IMR-90 (cell line): ENCODE measurements around the gene MEOX2. TPM values are rescaled to one million over a fixed set of nuclear protein-coding genes. Genes with fewer than 3 reads are reported as not detected.

ENCODE experiments used
- ATAC-seq: fragments of 200-7000 bp; cut with Tn5 transposase; 2 replicates; pipeline ENCODE4 v1.9.1; 2020; ENCODE audit warnings: low read depth, mild to moderate bottlenecking, moderate library complexity
- BruUV-seq: library from RNA; stranded (reverse); fragments of 400-500 nt; replicated peaks from 2 replicates; lab custom pipeline; 2021; lab: Mats Ljungman, UMichigan
- CTCF ChIA-PET: fragments of 300-600 bp; formaldehyde crosslinking; extraction: SDS; loops from one replicate; lab custom pipeline; 2021; ENCODE audit warnings: antibody characterized with exemption; lab: Yijun Ruan, JAX
- POLR2A ChIA-PET: fragments of 300-600 bp; sonication (Branson Sonifier 250); formaldehyde crosslinking; loops from one replicate; lab custom pipeline; 2022; ENCODE audit warnings: antibody characterized with exemption; ENCODE audit not compliant: unreplicated experiment; lab: Charles Lee
- DNase-seq: peaks from one replicate; pipeline ENCODE4 v3.0.0; 2013
- H2AFZ ChIP-seq: replicated peaks from 2 replicates; pipeline ENCODE3; 2013; ENCODE audit warnings: low read length, mild to moderate bottlenecking; ENCODE audit not compliant: poor library complexity
- H2AK5ac ChIP-seq: 2 replicates; pipeline ENCODE4 v1.6.1; 2013; ENCODE audit warnings: low read depth, low read length, inconsistent platforms
- H2AK9ac ChIP-seq: replicated peaks from 2 replicates; pipeline ENCODE3; 2013; ENCODE audit warnings: mild to moderate bottlenecking, low read depth, low read length, moderate library complexity; ENCODE audit not compliant: poor library complexity
- H2BK120ac ChIP-seq: 2 replicates; pipeline ENCODE4 v1.6.1; 2013; ENCODE audit warnings: low read depth, low read length, inconsistent platforms
- H2BK15ac ChIP-seq: 3 replicates; pipeline ENCODE4 v1.6.1; 2013; ENCODE audit warnings: low read depth, low read length, inconsistent platforms
- H2BK20ac ChIP-seq: 2 replicates; pipeline ENCODE4 v1.6.1; 2013; ENCODE audit warnings: low read depth, mild to moderate bottlenecking, inconsistent platforms, low read length, moderate library complexity
- H2BK5ac ChIP-seq: 2 replicates; pipeline ENCODE4 v1.6.1; 2013; ENCODE audit warnings: mild to moderate bottlenecking, low read depth, low read length, inconsistent platforms; ENCODE audit not compliant: poor library complexity, severe bottlenecking
- H3K14ac ChIP-seq: replicated peaks from 2 replicates; pipeline ENCODE4 v1.6.1; 2013; ENCODE audit warnings: low read depth, low read length, inconsistent platforms
- H3K18ac ChIP-seq: 2 replicates; pipeline ENCODE4 v1.6.1; 2013; ENCODE audit warnings: low read depth, low read length, control low read depth
- H3K23ac ChIP-seq: 2 replicates; pipeline ENCODE4 v1.6.1; 2013; ENCODE audit warnings: low read depth, low read length, inconsistent platforms
- H3K27ac ChIP-seq: 2 replicates; pipeline ENCODE4 v1.5.1; 2013; ENCODE audit warnings: mild to moderate bottlenecking, control low read depth, low read length; ENCODE audit not compliant: insufficient read depth
- H3K27me3 ChIP-seq: 2 replicates; pipeline ENCODE4 v1.6.1; 2013; ENCODE audit warnings: low read length; ENCODE audit not compliant: control insufficient read depth, insufficient read depth
- H3K36me3 ChIP-seq: 2 replicates; pipeline ENCODE4 v1.6.1; 2013; ENCODE audit warnings: low read length, mixed read lengths; ENCODE audit not compliant: control insufficient read depth, insufficient read depth
- H3K4ac ChIP-seq: 2 replicates; pipeline ENCODE4 v1.6.1; 2013; ENCODE audit warnings: low read depth, low read length, inconsistent platforms
- H3K4me1 ChIP-seq: 2 replicates; pipeline ENCODE4 v1.6.1; 2013; ENCODE audit warnings: low read length, mixed read lengths; ENCODE audit not compliant: control insufficient read depth, insufficient read depth
- H3K4me2 ChIP-seq: 2 replicates; pipeline ENCODE4 v1.6.1; 2013; ENCODE audit warnings: low read depth, mild to moderate bottlenecking, control low read depth, low read length, moderate library complexity
- H3K4me3 ChIP-seq: 2 replicates; pipeline ENCODE4 v1.5.1; 2013; ENCODE audit warnings: low read depth, mild to moderate bottlenecking, control low read depth, low read length, moderate library complexity; ENCODE audit not compliant: insufficient read depth
- H3K56ac ChIP-seq: 2 replicates; pipeline ENCODE4 v1.6.1; 2013; ENCODE audit warnings: low read length, inconsistent platforms; ENCODE audit not compliant: insufficient read depth; ENCODE audit errors: extremely low read depth
- H3K79me1 ChIP-seq, 2 experiments: 2 replicates each; pipeline ENCODE4 v1.6.1; 2013; ENCODE audit warnings: low read length in 2 of 2, inconsistent platforms in 1 of 2, low read depth in 1 of 2
- H3K9ac ChIP-seq: 2 replicates; pipeline ENCODE4 v1.6.1; 2013; ENCODE audit warnings: low read depth, low read length, control low read depth
- H3K9me1 ChIP-seq: 2 replicates; pipeline ENCODE4 v1.6.1; 2013; ENCODE audit warnings: low read length, inconsistent platforms; ENCODE audit not compliant: insufficient read depth
- H3K9me3 ChIP-seq: 2 replicates; pipeline ENCODE4 v1.6.1; 2013; ENCODE audit warnings: low read length; ENCODE audit not compliant: control insufficient read depth, insufficient read depth
- H4K20me1 ChIP-seq: 2 replicates; pipeline ENCODE4 v1.6.1; 2013; ENCODE audit warnings: low read length, inconsistent platforms; ENCODE audit not compliant: insufficient read depth
- H4K5ac ChIP-seq: 2 replicates; pipeline ENCODE4 v1.6.1; 2013; ENCODE audit warnings: mild to moderate bottlenecking, low read depth, low read length, control low read depth
- H4K8ac ChIP-seq, 2 experiments: 2 replicates each; pipeline ENCODE4 v1.6.1; 2013; ENCODE audit warnings: low read depth in 2 of 2, low read length in 2 of 2, control low read depth in 1 of 2, inconsistent platforms in 1 of 2
- H4K91ac ChIP-seq: 2 replicates; pipeline ENCODE4 v1.6.1; 2013; ENCODE audit warnings: low read depth, low read length, inconsistent platforms; ENCODE audit not compliant: insufficient read depth
- BHLHE40 ChIP-seq: fragments of 150-350 bp; IDR thresholded peaks from 2 replicates; pipeline ENCODE4 v1.6.1; 2016; ENCODE audit warnings: mild to moderate bottlenecking, low read depth, low read length
- CEBPB ChIP-seq: IDR thresholded peaks from 2 replicates; pipeline ENCODE4 v1.6.1; 2012; ENCODE audit warnings: low read depth, low read length, improper control_type of control experiment
- CHD1 ChIP-seq: IDR thresholded peaks from 2 replicates; pipeline ENCODE4 v1.6.1; 2012; ENCODE audit warnings: low read depth, low read length, improper control_type of control experiment
- FOS ChIP-seq: fragments of 150-350 bp; IDR thresholded peaks from 2 replicates; pipeline ENCODE4 v1.6.1; 2016; ENCODE audit warnings: low read depth, low read length
- MAFK ChIP-seq: IDR thresholded peaks from 2 replicates; pipeline ENCODE4 v1.6.1; 2012; ENCODE audit warnings: low read depth, low read length, improper control_type of control experiment
- MAZ ChIP-seq: IDR thresholded peaks from 2 replicates; pipeline ENCODE4 v1.6.1; 2012; ENCODE audit warnings: low read depth, mild to moderate bottlenecking, low read length, improper control_type of control experiment, moderate library complexity, borderline replicate concordance
- MXI1 ChIP-seq: IDR thresholded peaks from 2 replicates; pipeline ENCODE4 v1.6.1; 2012; ENCODE audit warnings: low read depth, mild to moderate bottlenecking, low read length, moderate library complexity, borderline replicate concordance
- NFE2L2 ChIP-seq: fragments of 150-350 bp; IDR thresholded peaks from 2 replicates; pipeline ENCODE4 v1.6.1; 2016; ENCODE audit warnings: low read depth, mild to moderate bottlenecking, low read length
- POLR2A ChIP-seq: IDR thresholded peaks from 2 replicates; pipeline ENCODE4 v1.6.1; 2012; ENCODE audit warnings: mild to moderate bottlenecking, low read depth, low read length
- RAD21 ChIP-seq: IDR thresholded peaks from 2 replicates; pipeline ENCODE4 v1.6.1; 2012; ENCODE audit warnings: low read length, improper control_type of control experiment
- RCOR1 ChIP-seq: IDR thresholded peaks from 2 replicates; pipeline ENCODE4 v1.6.1; 2012; ENCODE audit warnings: mild to moderate bottlenecking, low read length, improper control_type of control experiment; ENCODE audit not compliant: insufficient replicate concordance
- RFX5 ChIP-seq: IDR thresholded peaks from 2 replicates; pipeline ENCODE4 v1.8.0; 2012; ENCODE audit warnings: low read depth, mild to moderate bottlenecking, low read length, moderate library complexity
- SMC3 ChIP-seq: fragments of 150-350 bp; IDR thresholded peaks from 2 replicates; pipeline ENCODE4 v1.6.1; 2016; ENCODE audit warnings: low read depth, mild to moderate bottlenecking, antibody characterized with exemption, low read length, moderate library complexity
- WGBS, 2 experiments: methylation state at CpG; one replicate each; pipeline versions ENCODE4 v1.1.5 to v1.1.7; 2013; ENCODE audit warnings: missing lambda C conversion rate in 2 of 2; ENCODE audit not compliant: insufficient read length in 1 of 2; ENCODE audit errors: extremely low coverage in 2 of 2; 5-methylcytosine and 5-hydroxymethylcytosine counted together
- dilution Hi-C: fragments of 300-500 bp; cut with HindIII; formaldehyde crosslinking; loops from one replicate; pipeline ENCODE4 v1.14.3; 2018; ENCODE audit warnings: low sequenced_read_pairs; ENCODE audit not compliant: unreplicated experiment
- in situ Hi-C: fragments of 300-500 bp; cut with MboI; formaldehyde crosslinking; loops from 3 replicates; pipeline ENCODE4 v1.14.3; 2019; ENCODE audit warnings: low sequenced_read_pairs, inconsistent platforms, mixed read lengths
- intact Hi-C: fragments of 100-400 bp; cut with micrococcal nuclease; formaldehyde crosslinking; loops from 2 replicates; pipeline ENCODE4 v1.10.0; 2022
- polyA plus RNA-seq, 3 experiments: library from polyadenylated mRNA; depleted of rRNA; stranded (reverse); fragments of >200 nt; gene quantifications; 2 replicates each; pipeline ENCODE4 v1.2.3, GENCODE V29; 2012; ENCODE audit warnings: low replicate concordance in 1 of 3
- total RNA-seq: library from RNA; depleted of rRNA; stranded (reverse); fragments of >200 nt; gene quantifications from 2 replicates; pipeline ENCODE4 v1.2.3, GENCODE V29; 2012
- TF ChIP-seq, protein P1 (sequence below): conservative IDR thresholded peaks from 2 replicates; pipeline ENCODE4 v1.5.1; 2012; ENCODE audit warnings: mild to moderate bottlenecking, low read depth, low read length, improper control_type of control experiment
- TF ChIP-seq, protein P2 (sequence below): fragments of 150-350 bp; IDR thresholded peaks from 2 replicates; pipeline ENCODE4 v1.6.1; 2016; ENCODE audit warnings: low read depth, mild to moderate bottlenecking, low read length, moderate library complexity, borderline replicate concordance
- TF ChIP-seq, protein P3 (sequence below): fragments of 150-350 bp; IDR thresholded peaks from 2 replicates; pipeline ENCODE4 v1.6.1; 2017; ENCODE audit warnings: mild to moderate bottlenecking, antibody characterized with exemption, low read length, low read depth

The MEOX2 gene
- total and polyA plus RNA-seq, 2 of the 4 experiments (the other 2 are of a cell fraction), result under 0.01 TPM; not detected in 1

DNA sequence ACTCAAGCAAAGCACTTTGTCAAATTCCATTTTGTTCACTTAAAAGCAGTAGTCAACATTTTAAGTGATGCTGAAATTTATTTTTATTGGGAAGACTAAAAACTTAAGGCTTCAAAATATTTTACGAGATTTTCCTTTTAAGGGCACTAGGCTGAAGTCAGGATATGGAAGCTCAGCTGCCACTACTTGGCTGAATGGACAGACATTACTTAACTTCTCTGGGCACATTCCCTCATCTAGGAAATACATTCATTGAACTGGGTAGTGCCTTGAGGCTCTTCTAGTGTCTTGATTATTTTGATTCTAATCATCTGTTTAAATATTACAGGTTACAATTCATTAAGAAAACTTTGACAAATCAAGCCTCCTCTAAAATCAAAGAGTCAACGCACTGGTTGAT, 11.1 kb downstream of the MEOX2 start:
- no peak overlapping the region for H2AK9ac ChIP-seq
- H3K14ac ChIP-seq, result no peak overlapping the region
- H2AFZ ChIP-seq, result no peak overlapping the region
- H3K27ac ChIP-seq, result no peak overlapping the region
- no peaks in the 10 kb centered on the region for H4K20me1 ChIP-seq
- intact Hi-C loops, result loop anchor here (5.0 kb wide), 1 partner anchor 37 kb away; no protein-coding TSS in a partner anchor
- H3K56ac ChIP-seq, result no peak overlapping the region
- H2BK20ac ChIP-seq, result no peak overlapping the region
- H4K91ac ChIP-seq, result no peak overlapping the region
- no peak overlapping the region for H2BK15ac ChIP-seq
- POLR2A ChIA-PET, result no interaction called here
- H3K79me1 ChIP-seq, result no peaks in the 10 kb centered on the region
- H3K9me3 ChIP-seq, result no peaks in the 10 kb centered on the region
- ATAC-seq (no peak), DNase-seq (no peak)
- no peak overlapping the region for H2BK120ac ChIP-seq
- dilution Hi-C loops, result no loop called here
- H4K8ac ChIP-seq, result no peak overlapping the region
- in situ Hi-C loops, result no loop called here
- no peak overlapping the region for H3K23ac ChIP-seq
- no peak overlapping the region for H3K4me3 ChIP-seq
- no peaks in the 10 kb centered on the region for H3K4me1 ChIP-seq
- H4K5ac ChIP-seq, result no peak overlapping the region
- H3K9ac ChIP-seq, result no peak overlapping the region
- BruUV-seq, result no TSS peak
- no peaks in the 10 kb centered on the region for H3K9me1 ChIP-seq
- no peaks in the 10 kb centered on the region for H3K27me3 ChIP-seq
- no peak overlapping the region for H2BK5ac ChIP-seq
- no peaks in the 10 kb centered on the region for H3K36me3 ChIP-seq
- H3K4me2 ChIP-seq, result no peak overlapping the region
- CTCF ChIA-PET, result no interaction called here
- no peak overlapping the region for H3K18ac ChIP-seq
- no CpG with 5 or more reads among the region's 2 CpGs for WGBS, 2 experiments
- TF ChIP-seq MAFK (no peak), MAZ (no peak), RFX5 (no peak), RAD21 (no peak), CHD1 (no peak), FOS (no peak), NFE2L2 (no peak), MXI1 (no peak), SMC3 (no peak), BHLHE40 (no peak), RCOR1 (no peak), POLR2A (no peak), CEBPB (no peak)
- TF ChIP-seq, protein P1, sequence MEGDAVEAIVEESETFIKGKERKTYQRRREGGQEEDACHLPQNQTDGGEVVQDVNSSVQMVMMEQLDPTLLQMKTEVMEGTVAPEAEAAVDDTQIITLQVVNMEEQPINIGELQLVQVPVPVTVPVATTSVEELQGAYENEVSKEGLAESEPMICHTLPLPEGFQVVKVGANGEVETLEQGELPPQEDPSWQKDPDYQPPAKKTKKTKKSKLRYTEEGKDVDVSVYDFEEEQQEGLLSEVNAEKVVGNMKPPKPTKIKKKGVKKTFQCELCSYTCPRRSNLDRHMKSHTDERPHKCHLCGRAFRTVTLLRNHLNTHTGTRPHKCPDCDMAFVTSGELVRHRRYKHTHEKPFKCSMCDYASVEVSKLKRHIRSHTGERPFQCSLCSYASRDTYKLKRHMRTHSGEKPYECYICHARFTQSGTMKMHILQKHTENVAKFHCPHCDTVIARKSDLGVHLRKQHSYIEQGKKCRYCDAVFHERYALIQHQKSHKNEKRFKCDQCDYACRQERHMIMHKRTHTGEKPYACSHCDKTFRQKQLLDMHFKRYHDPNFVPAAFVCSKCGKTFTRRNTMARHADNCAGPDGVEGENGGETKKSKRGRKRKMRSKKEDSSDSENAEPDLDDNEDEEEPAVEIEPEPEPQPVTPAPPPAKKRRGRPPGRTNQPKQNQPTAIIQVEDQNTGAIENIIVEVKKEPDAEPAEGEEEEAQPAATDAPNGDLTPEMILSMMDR, result no peak
- TF ChIP-seq, protein P2, sequence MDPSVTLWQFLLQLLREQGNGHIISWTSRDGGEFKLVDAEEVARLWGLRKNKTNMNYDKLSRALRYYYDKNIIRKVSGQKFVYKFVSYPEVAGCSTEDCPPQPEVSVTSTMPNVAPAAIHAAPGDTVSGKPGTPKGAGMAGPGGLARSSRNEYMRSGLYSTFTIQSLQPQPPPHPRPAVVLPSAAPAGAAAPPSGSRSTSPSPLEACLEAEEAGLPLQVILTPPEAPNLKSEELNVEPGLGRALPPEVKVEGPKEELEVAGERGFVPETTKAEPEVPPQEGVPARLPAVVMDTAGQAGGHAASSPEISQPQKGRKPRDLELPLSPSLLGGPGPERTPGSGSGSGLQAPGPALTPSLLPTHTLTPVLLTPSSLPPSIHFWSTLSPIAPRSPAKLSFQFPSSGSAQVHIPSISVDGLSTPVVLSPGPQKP, result no peak
- TF ChIP-seq, protein P3, sequence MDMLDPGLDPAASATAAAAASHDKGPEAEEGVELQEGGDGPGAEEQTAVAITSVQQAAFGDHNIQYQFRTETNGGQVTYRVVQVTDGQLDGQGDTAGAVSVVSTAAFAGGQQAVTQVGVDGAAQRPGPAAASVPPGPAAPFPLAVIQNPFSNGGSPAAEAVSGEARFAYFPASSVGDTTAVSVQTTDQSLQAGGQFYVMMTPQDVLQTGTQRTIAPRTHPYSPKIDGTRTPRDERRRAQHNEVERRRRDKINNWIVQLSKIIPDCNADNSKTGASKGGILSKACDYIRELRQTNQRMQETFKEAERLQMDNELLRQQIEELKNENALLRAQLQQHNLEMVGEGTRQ, result no peak
- H3K4ac ChIP-seq, result no peak overlapping the region
- no peak overlapping the region for H2AK5ac ChIP-seq
